Neural cell (in vitro differentiated cells): ENCODE measurements around the gene FERMT1. TPM values are rescaled to one million over a fixed set of nuclear protein-coding genes. Genes with fewer than 3 reads are reported as not detected.
"Not testable (repeated sequence)": the region's sequence is repeated elsewhere in the genome, so short reads cannot be mapped to it uniquely, and the experiment has no call there.

Experiments
- H2AFZ ChIP-seq: fragments of 200-600, 300-800 bp; sonication (generic), shearing (Covaris generic); 2 replicates; pipeline ENCODE4 v1.6.0; 2014; ENCODE audit warnings: low read depth, mild to moderate bottlenecking, antibody characterized with exemption, low read length, moderate library complexity
- H3F3A ChIP-seq: fragments of 200-600 bp; shearing (Covaris generic); 2 replicates; pipeline ENCODE4 v1.6.1; 2016; ENCODE audit warnings: mild to moderate bottlenecking, moderate library complexity, mixed read lengths, antibody characterized with exemption, low read length; ENCODE audit not compliant: insufficient read depth, poor library complexity, severe bottlenecking
- H3K27ac ChIP-seq: fragments of 200-600, 300-800 bp; sonication (generic), shearing (Covaris generic); 2 replicates; pipeline ENCODE4 v1.5.1; 2014; ENCODE audit warnings: mild to moderate bottlenecking, low read length, moderate library complexity
- H3K27me3 ChIP-seq: fragments of 300-800, 200-600 bp; sonication (generic), shearing (Covaris generic); 2 replicates; pipeline ENCODE4 v1.6.0; 2014; ENCODE audit warnings: mild to moderate bottlenecking, low read depth, low read length, moderate library complexity; ENCODE audit not compliant: insufficient read depth
- H3K36me3 ChIP-seq: fragments of 300-800, 200-600 bp; sonication (generic), shearing (Covaris generic); 2 replicates; pipeline ENCODE4 v1.5.1; 2014; ENCODE audit warnings: mild to moderate bottlenecking, antibody characterized with exemption, low read length, moderate library complexity; ENCODE audit not compliant: insufficient read depth
- H3K4me2 ChIP-seq: fragments of 300-800, 200-600 bp; sonication (generic), shearing (Covaris generic); 2 replicates; pipeline ENCODE4 v1.6.0; 2014; ENCODE audit warnings: mild to moderate bottlenecking, low read length
- H3K4me3 ChIP-seq: fragments of 300-800, 200-600 bp; sonication (generic), shearing (Covaris generic); 2 replicates; pipeline ENCODE4 v1.5.1; 2014; ENCODE audit warnings: mild to moderate bottlenecking, low read length, moderate library complexity
- H3K79me2 ChIP-seq: fragments of 200-600 bp; shearing (Covaris generic); replicated peaks from 2 replicates; pipeline ENCODE4 v1.6.0; 2014; ENCODE audit warnings: mild to moderate bottlenecking, low read length, moderate library complexity; ENCODE audit not compliant: insufficient read depth
- H3K9ac ChIP-seq: fragments of 300-800, 200-600 bp; sonication (generic), shearing (Covaris generic); 2 replicates; pipeline ENCODE4 v1.6.1; 2016; ENCODE audit warnings: mild to moderate bottlenecking, low read length, mixed read lengths
- H3K9me2 ChIP-seq: fragments of 200-600 bp; shearing (Covaris generic); 2 replicates; pipeline ENCODE4 v1.6.1; 2016; ENCODE audit warnings: mild to moderate bottlenecking, low read length, mixed read lengths; ENCODE audit not compliant: insufficient read depth
- H3K9me3 ChIP-seq: fragments of 200-600, 300-800 bp; sonication (generic), shearing (Covaris generic); 2 replicates; pipeline ENCODE4 v1.6.1; 2016; ENCODE audit warnings: mild to moderate bottlenecking, mixed run types, low read length, moderate library complexity, mixed read lengths
- H4K20me1 ChIP-seq: fragments of 200-600 bp; shearing (Covaris generic); 2 replicates; pipeline ENCODE4 v1.6.1; 2016; ENCODE audit warnings: mild to moderate bottlenecking, mixed run types; ENCODE audit not compliant: insufficient read depth
- EP300 ChIP-seq: fragments of 450-650 bp; conservative IDR thresholded peaks from 2 replicates; pipeline ENCODE4 v1.6.1; 2014; ENCODE audit warnings: antibody characterized with exemption, mild to moderate bottlenecking, moderate library complexity; ENCODE audit not compliant: poor library complexity, severe bottlenecking
- EZH2 ChIP-seq: fragments of 200-600, 300-800 bp; shearing (Covaris generic), sonication (generic); IDR thresholded peaks from 2 replicates; pipeline ENCODE4 v1.6.1; 2014; ENCODE audit warnings: antibody characterized with exemption, low read length, borderline replicate concordance, mild to moderate bottlenecking; ENCODE audit not compliant: insufficient read depth, poor library complexity, severe bottlenecking
- MXI1 ChIP-seq: fragments of 450-650 bp; conservative IDR thresholded peaks from 2 replicates; pipeline ENCODE4 v1.6.1; 2014; ENCODE audit warnings: antibody characterized with exemption, mild to moderate bottlenecking; ENCODE audit not compliant: poor library complexity, severe bottlenecking
- POLR2AphosphoS5 ChIP-seq: IDR thresholded peaks from 2 replicates; pipeline ENCODE4 v1.6.1; 2012
- RAD21 ChIP-seq: fragments of 450-650 bp; conservative IDR thresholded peaks from 2 replicates; pipeline ENCODE4 v1.6.1; 2014; ENCODE audit warnings: antibody characterized with exemption, mild to moderate bottlenecking, moderate library complexity
- SMC3 ChIP-seq: fragments of 450-650 bp; conservative IDR thresholded peaks from 2 replicates; pipeline ENCODE4 v1.6.1; 2014; ENCODE audit warnings: antibody characterized with exemption, mild to moderate bottlenecking, moderate library complexity; ENCODE audit not compliant: poor library complexity
- TAF1 ChIP-seq: IDR thresholded peaks from 2 replicates; pipeline ENCODE4 v1.6.1; 2012; ENCODE audit warnings: low read depth
- polyA plus RNA-seq: library from polyadenylated mRNA; depleted of rRNA; stranded (reverse); fragments of >200 nt; gene quantifications from 2 replicates; pipeline ENCODE4 v1.2.3, GENCODE V29; 2014
- TF ChIP-seq, protein P1 (sequence below): fragments of 450-650 bp; IDR thresholded peaks from 2 replicates; pipeline ENCODE4 v1.5.1; 2014; ENCODE audit warnings: antibody characterized with exemption, mild to moderate bottlenecking, moderate library complexity; ENCODE audit not compliant: poor library complexity, severe bottlenecking
- TF ChIP-seq, protein P2 (sequence below): IDR thresholded peaks from 2 replicates; pipeline ENCODE4 v1.6.1; 2012; ENCODE audit warnings: borderline replicate concordance

Gene FERMT1
- polyA plus RNA-seq, 1 donor from 2014 or later, result not detected

DNA sequence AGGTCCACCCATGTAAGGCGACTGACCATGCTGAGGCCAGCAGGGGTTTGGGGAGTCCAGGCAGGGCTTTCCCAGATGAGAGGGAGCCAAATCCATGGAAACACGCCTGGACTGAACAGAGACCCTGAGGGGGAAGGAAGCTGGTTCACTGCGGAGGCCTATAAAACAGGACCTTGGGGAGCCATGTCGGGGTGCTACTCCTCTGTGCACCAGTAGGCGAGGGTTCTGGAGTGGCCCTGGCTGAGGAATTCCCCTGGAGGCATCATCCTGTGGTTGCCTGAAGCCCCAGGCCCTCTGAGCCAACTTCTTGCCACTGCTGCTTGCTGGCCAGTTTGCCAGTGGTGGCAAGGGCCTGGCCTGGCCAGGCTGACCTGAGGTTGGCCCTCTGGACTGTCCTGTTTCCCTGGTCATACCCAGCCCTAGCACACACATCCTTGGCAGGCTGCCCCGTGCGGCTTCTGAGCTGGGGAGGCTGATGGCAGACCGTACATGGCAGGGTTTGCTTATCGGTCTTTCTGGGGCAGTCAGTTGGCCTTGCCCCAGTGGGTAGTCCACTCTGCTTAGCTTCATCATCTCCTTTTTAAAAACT, 66.8 kb downstream of the FERMT1 start:
- Histone ChIP-seq H3K27ac (no peak overlapping the region), H3K9me2 (no peaks in the 10 kb centered on the region), H3K9me3 (no peaks in the 10 kb centered on the region), H3K36me3 (no peaks in the 10 kb centered on the region), H3K27me3 (peaks cover 33% of the 10 kb centered on the region), H3K4me3 (no peak overlapping the region), H3F3A (no peaks in the 10 kb centered on the region), H3K9ac (no peak overlapping the region), H4K20me1 (no peaks in the 10 kb centered on the region), H3K79me2 (no peaks in the 10 kb centered on the region), H3K4me2 (no peak overlapping the region), H2AFZ (no peak overlapping the region)
- TF ChIP-seq POLR2AphosphoS5 (no peak), RAD21 (no peak), EZH2 (no peak), MXI1 (no peak), SMC3 (no peak), EP300 (no peak), TAF1 (no peak)
- TF ChIP-seq, protein P1, sequence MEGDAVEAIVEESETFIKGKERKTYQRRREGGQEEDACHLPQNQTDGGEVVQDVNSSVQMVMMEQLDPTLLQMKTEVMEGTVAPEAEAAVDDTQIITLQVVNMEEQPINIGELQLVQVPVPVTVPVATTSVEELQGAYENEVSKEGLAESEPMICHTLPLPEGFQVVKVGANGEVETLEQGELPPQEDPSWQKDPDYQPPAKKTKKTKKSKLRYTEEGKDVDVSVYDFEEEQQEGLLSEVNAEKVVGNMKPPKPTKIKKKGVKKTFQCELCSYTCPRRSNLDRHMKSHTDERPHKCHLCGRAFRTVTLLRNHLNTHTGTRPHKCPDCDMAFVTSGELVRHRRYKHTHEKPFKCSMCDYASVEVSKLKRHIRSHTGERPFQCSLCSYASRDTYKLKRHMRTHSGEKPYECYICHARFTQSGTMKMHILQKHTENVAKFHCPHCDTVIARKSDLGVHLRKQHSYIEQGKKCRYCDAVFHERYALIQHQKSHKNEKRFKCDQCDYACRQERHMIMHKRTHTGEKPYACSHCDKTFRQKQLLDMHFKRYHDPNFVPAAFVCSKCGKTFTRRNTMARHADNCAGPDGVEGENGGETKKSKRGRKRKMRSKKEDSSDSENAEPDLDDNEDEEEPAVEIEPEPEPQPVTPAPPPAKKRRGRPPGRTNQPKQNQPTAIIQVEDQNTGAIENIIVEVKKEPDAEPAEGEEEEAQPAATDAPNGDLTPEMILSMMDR, result no peak
- TF ChIP-seq, protein P2, sequence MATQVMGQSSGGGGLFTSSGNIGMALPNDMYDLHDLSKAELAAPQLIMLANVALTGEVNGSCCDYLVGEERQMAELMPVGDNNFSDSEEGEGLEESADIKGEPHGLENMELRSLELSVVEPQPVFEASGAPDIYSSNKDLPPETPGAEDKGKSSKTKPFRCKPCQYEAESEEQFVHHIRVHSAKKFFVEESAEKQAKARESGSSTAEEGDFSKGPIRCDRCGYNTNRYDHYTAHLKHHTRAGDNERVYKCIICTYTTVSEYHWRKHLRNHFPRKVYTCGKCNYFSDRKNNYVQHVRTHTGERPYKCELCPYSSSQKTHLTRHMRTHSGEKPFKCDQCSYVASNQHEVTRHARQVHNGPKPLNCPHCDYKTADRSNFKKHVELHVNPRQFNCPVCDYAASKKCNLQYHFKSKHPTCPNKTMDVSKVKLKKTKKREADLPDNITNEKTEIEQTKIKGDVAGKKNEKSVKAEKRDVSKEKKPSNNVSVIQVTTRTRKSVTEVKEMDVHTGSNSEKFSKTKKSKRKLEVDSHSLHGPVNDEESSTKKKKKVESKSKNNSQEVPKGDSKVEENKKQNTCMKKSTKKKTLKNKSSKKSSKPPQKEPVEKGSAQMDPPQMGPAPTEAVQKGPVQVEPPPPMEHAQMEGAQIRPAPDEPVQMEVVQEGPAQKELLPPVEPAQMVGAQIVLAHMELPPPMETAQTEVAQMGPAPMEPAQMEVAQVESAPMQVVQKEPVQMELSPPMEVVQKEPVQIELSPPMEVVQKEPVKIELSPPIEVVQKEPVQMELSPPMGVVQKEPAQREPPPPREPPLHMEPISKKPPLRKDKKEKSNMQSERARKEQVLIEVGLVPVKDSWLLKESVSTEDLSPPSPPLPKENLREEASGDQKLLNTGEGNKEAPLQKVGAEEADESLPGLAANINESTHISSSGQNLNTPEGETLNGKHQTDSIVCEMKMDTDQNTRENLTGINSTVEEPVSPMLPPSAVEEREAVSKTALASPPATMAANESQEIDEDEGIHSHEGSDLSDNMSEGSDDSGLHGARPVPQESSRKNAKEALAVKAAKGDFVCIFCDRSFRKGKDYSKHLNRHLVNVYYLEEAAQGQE, result no peak

DNA sequence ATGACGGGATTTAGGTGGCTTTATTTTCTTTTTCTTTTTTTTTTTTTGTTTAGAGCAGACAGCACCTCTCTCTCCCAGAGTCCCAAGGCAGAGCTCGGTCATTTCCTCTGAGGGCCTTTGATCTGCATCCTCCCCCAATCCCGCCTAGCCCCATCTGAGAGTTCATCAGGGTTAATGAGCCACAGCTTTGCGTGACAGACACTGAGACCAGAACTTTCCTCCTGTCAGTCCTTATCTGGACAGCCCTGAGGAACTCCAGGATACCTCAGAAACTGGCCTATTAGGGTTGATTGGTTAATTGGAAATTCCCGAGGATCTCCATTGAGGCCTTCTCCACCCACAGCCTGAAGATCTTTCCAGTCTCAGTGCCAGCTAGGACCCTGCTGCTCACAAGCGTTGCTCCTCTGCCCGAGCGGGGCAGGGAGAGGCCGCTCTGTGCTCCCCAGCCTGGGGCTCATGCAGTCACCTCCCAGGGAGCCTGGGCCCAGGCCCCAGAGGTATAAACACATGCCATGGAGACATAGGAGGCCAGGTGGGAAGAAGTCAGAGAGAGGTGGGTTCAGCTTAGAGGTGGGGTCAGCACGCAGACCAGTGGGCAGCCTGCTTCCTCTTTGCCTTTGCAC, 67.6 kb downstream of the FERMT1 start:
- H2AFZ ChIP-seq, result no peak overlapping the region
- H4K20me1 ChIP-seq, result no peaks in the 10 kb centered on the region
- no peaks in the 10 kb centered on the region for H3F3A ChIP-seq
- H3K9ac ChIP-seq, result no peak overlapping the region
- H3K27ac ChIP-seq, result no peak overlapping the region
- no peaks in the 10 kb centered on the region for H3K36me3 ChIP-seq
- peaks cover 41% of the 10 kb centered on the region for H3K27me3 ChIP-seq
- H3K9me3 ChIP-seq, result no peaks in the 10 kb centered on the region
- TF ChIP-seq EP300, result no peak
- TF ChIP-seq SMC3, result no peak
- TF ChIP-seq POLR2AphosphoS5, result no peak
- TF ChIP-seq, protein P1, result no peak
- TF ChIP-seq EZH2, result no peak
- no peak for TF ChIP-seq MXI1
- TF ChIP-seq, protein P2, result no peak
- no peak for TF ChIP-seq TAF1
- TF ChIP-seq RAD21, result no peak
- H3K4me3 ChIP-seq, result no peak overlapping the region
- H3K9me2 ChIP-seq, result no peaks in the 10 kb centered on the region
- no peak overlapping the region for H3K4me2 ChIP-seq
- H3K79me2 ChIP-seq, result no peaks in the 10 kb centered on the region

DNA sequence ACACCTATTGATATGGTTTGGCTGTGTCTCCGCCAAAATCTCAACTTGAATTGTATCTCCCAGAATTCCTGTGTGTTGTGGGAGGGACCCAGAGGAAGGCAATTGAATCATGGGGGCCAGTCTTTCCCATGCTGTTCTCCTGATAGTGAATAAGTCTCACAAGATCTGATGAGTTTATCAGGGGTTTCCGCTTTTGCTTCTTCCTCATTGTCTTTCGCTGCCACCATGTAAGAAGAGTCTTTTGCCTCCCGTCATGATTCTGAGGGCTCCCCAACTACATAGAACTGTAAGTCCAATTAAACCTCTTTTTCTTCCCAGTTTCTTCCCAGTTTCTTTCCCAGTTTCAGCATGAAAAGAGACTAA, 68.2 kb downstream of the FERMT1 start:
- not testable (repeated sequence) for H2AFZ ChIP-seq, H3F3A ChIP-seq, H3K79me2 ChIP-seq, H3K27ac ChIP-seq, H3K36me3 ChIP-seq, H3K4me3 ChIP-seq, H3K4me2 ChIP-seq, H3K9ac ChIP-seq, H3K9me2 ChIP-seq, H3K9me3 ChIP-seq, H4K20me1 ChIP-seq
- peaks cover 45% of the 10 kb centered on the region for H3K27me3 ChIP-seq
